Right lobe of liver (tissue), 4 donors: ENCODE measurements around the gene AGPAT1.

Experiments
- POLR2A ChIP-seq: fragments of 450-650 bp; IDR thresholded peaks from one replicate; pipeline ENCODE4 v1.6.1; 2017; ENCODE audit warnings: antibody characterized with exemption, mild to moderate bottlenecking
- TF ChIP-seq, protein P1 (sequence below), 4 donors: fragments of 200-600 bp in 3 of 4; fragments of 450-650 bp in 1 of 4; IDR thresholded peaks; one replicate each; pipeline versions ENCODE4 v1.5.1 to v1.8.0; 2016 to 2022; ENCODE audit warnings: antibody characterized with exemption in 4 of 4, mild to moderate bottlenecking in 2 of 4
- donor health status: DM: no; HTN: no; CAD: no.
- donor health status: DM: no; HTN: no; CAD: no.
- donor health status: DM: no; HTN: yes; CAD: no.

DNA sequence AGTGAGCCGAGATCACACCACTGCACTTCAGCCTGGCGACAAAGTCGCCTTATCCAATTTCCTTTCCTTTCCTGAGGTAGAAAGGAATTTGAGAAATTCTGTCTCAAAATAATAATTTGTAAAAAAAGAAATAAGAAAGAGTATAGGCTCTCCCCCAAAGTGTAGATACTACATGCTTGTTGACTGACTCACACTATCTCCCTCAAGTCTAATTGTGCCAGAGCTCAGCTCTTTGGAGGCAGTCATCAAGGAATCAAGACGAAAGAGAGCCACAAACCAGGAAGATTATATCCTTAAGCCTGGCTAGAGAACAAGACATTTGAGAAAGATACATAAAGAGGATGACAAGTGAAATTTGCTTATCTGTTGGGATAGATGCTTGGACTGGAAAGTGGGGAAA, 42.1 kb downstream of the AGPAT1 start:
- no peak for TF ChIP-seq POLR2A
- TF ChIP-seq, protein P1, sequence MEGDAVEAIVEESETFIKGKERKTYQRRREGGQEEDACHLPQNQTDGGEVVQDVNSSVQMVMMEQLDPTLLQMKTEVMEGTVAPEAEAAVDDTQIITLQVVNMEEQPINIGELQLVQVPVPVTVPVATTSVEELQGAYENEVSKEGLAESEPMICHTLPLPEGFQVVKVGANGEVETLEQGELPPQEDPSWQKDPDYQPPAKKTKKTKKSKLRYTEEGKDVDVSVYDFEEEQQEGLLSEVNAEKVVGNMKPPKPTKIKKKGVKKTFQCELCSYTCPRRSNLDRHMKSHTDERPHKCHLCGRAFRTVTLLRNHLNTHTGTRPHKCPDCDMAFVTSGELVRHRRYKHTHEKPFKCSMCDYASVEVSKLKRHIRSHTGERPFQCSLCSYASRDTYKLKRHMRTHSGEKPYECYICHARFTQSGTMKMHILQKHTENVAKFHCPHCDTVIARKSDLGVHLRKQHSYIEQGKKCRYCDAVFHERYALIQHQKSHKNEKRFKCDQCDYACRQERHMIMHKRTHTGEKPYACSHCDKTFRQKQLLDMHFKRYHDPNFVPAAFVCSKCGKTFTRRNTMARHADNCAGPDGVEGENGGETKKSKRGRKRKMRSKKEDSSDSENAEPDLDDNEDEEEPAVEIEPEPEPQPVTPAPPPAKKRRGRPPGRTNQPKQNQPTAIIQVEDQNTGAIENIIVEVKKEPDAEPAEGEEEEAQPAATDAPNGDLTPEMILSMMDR (IDR thresholded peaks at IDR 0.05) = no peak
